Activated T-cell treated with anti-CD3 and anti-CD28 coated beads, Interleukin-2, amount 50 U/mL, for 24 hours (primary cell): ENCODE measurements around the gene ZNF502.

Source experiments
- DNase-seq: peaks from one replicate; pipeline ENCODE4 v3.0.0-alpha.2; 2020
- H3K27ac Mint-ChIP-seq: 2 replicates; pipeline ENCODE4 v1.8.0; 2020; ENCODE audit warnings: mild to moderate bottlenecking, mixed read lengths
- H3K27me3 Mint-ChIP-seq: 2 replicates; pipeline ENCODE4 v1.8.0; 2020; ENCODE audit warnings: mixed read lengths
- H3K36me3 Mint-ChIP-seq: 2 replicates; pipeline ENCODE4 v1.8.0; 2020; ENCODE audit warnings: low read depth, mixed read lengths
- H3K4me1 Mint-ChIP-seq: 2 replicates; pipeline ENCODE4 v1.8.0; 2020; ENCODE audit warnings: low read depth, mixed read lengths
- H3K4me3 Mint-ChIP-seq: 2 replicates; pipeline ENCODE4 v1.8.0; 2020; ENCODE audit warnings: mild to moderate bottlenecking, moderate library complexity, mixed read lengths
- H3K9me3 Mint-ChIP-seq: 2 replicates; pipeline ENCODE4 v1.8.0; 2020; ENCODE audit warnings: mixed read lengths

ZNF502 gene

DNA sequence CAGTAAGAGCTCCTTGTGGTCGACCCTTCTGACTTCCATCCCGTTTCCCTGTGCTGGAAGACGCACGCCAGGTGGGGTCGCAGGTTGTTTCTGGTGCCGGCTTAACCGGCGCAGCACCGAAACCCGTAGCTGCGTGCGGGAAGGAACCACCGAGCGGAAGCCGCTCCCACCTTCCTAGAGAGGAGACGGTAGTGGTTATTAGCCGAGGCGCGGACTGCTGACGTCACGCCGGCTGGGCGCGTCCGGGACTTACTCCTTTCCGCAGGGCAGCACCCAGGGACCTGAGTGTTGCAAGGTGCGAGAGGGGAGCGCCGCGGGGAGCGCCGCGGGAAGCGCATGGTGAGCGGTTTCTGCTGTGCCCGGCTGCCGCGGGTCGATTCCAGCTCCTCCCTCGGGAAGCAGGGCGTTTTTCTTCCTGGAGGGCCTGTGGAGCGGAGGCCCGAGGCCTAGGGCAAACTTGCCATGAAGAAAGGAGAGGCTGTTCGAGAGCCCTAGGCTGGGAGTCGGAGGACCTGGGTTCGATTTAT is 17.0 kb downstream of the ZNF502 start, which contains the start of gene ZNF501:
Gene ZNF501, plus strand, starts transcription at position 252 of the 527 bp plus-strand sequence. CDS start 4,787 bp downstream, outside the sequence.
- DNase-seq, result peak; percentile 90
- Mint-ChIP-seq H3K27me3 (no peaks in the 10 kb centered on the region), H3K27ac (peak within 1 kb of the TSS; percentile 63), H3K36me3 (peaks cover 79% of the 10 kb centered on the region), H3K4me3 (peak within 1 kb of the TSS; percentile 88), H3K9me3 (peaks cover 78% of the 10 kb centered on the region), H3K4me1 (peaks cover 13% of the 10 kb centered on the region)

DNA sequence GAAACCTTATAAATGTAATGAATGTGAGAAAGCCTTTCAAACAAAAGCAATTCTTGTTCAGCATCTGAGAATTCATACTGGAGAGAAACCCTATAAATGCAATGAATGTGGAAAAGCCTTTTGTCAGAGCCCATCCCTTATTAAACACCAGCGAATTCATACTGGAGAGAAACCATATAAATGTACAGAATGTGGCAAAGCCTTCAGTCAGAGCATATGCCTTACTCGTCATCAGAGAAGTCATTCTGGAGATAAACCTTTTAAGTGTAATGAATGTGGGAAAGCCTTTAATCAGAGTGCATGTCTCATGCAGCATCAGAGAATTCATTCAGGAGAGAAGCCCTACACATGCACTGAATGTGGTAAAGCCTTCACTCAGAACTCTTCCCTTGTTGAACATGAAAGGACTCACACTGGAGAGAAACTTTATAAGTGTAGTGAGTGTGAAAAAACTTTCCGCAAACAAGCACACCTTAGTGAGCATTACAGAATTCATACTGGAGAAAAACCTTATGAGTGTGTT is 22.2 kb downstream of the ZNF502 start:
- Mint-ChIP-seq H3K4me3 (no peak overlapping the region), H3K4me1 (peaks cover 6% of the 10 kb centered on the region), H3K27ac (no peak overlapping the region), H3K36me3 (peaks cover 73% of the 10 kb centered on the region), H3K27me3 (no peaks in the 10 kb centered on the region), H3K9me3 (peaks cover 78% of the 10 kb centered on the region)
- DNase-seq, result no peak

DNA sequence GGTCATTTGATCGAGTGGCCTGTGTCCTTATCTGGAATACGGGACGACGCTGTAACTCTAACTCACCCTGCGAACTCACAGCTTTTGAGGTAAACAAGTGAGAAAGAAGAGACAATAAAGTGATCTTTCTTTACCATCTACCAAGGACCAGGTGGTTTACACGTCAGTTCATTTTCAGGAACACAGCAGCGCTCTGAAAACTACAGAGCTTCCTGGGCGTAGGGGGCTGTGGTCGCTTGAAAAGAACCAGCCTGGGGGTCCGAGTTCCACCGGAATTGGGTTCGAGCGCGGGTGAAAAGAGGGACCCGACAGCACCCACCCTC is 48.6 kb downstream of the ZNF502 start:
- DNase-seq, result no peak
- Mint-ChIP-seq H3K4me1 (peaks cover 33% of the 10 kb centered on the region), H3K36me3 (peaks cover 88% of the 10 kb centered on the region), H3K4me3 (peak overlapping the region; percentile 94), H3K27ac (peak overlapping the region; percentile 91), H3K27me3 (no peaks in the 10 kb centered on the region), H3K9me3 (peaks cover 22% of the 10 kb centered on the region)

DNA sequence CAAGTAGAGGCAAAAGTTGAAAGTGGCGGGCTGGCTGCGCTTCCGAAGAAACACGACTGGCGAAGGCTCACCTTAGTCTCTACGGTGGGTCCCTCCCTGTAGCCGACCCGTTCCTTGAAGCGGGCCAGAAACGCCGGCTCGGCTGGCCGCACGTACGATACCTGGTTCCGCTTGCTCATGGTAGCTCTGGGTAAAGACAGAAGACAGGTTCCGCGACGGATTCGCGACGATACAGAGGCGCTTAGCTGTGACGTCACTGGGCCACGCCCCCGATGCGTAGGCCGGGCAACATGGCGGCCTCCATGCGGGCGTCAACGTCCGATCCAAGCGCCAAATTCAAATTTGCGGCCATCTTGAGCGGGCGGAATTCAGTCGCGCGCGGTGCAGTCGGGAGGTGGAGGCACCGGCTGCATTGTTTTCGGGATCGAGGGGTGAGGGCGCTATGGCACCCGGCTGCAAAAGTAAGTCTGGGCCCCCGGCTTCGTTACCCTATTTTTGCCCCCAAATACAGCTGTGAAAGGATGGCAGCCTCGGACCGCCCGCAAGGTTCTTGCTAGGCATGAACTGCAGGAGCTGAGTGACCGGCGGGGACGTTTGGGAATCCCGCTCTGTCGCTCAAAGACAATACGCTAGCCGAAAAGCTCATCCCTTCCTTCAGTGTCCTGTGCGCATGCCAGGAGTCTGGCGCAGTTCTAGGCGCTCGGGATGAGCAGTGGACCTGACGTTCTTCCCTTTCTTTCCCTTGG is 49.1 kb downstream of the ZNF502 start, which contains the start of the genes KIAA1143 and KIF15:
Gene KIAA1143, minus strand, starts transcription at position 196 of the 746 bp plus-strand sequence. Its CDS starts 17 bp downstream, at position 179.
Gene KIF15, plus strand, starts transcription at position 371 of the 746 bp plus-strand sequence. Its CDS starts 72 bp downstream, at position 443.
- Mint-ChIP-seq H3K9me3 (peaks cover 22% of the 10 kb centered on the region), H3K27me3 (no peaks in the 10 kb centered on the region), H3K36me3 (peaks cover 88% of the 10 kb centered on the region), H3K4me1 (peaks cover 32% of the 10 kb centered on the region), H3K27ac (peak within 1 kb of the TSS; percentile 91), H3K4me3 (peak within 1 kb of the TSS; percentile 94)
- DNase-seq, result peak; percentile 99

DNA sequence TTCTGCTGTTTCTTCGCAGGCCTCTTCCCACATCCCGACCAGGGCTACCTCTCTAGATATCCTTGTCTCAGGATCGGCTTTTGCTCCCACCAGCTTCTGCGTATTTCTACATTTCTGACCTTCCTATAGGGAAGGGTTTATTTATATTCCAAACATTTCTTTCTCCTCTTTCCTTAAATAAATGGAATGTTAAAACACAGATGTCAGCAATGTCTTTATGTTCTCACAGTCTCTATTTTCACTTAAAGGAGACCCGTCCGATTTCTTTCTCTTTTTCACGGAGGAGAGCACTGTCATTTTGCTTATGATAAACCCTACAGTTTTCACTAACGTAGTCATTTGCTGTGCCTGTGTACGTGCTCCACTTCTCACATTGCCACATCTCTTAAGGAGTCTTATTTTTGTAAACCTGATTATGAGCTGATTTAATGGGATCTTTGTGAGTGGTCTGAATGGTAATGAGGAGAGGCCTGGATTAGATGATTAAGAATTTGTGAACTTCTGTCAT is 49.8 kb downstream of the ZNF502 start:
- Mint-ChIP-seq H3K4me1 (peaks cover 30% of the 10 kb centered on the region), H3K27me3 (no peaks in the 10 kb centered on the region), H3K27ac (peak overlapping the region; percentile 91), H3K4me3 (peak overlapping the region; percentile 94), H3K9me3 (peaks cover 21% of the 10 kb centered on the region), H3K36me3 (peaks cover 87% of the 10 kb centered on the region)
- no peak for DNase-seq

DNA sequence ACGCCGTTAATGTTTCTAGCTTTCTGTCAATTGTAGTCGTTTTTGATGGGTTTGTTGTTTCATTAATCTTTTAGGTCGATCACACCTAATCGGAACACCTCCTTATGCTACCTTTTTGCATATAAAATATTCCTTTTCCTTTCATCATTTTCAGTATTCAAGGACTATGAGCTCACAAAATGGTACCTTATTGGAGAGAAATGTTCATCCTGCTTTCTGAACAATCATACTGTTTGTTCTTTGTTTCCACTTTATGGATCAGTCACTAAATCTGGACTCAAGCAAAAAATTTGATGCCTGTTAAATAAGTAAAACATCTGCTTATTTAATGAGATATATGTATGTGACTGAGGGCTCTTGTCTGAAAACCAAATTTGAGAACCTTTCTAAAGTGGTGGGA is 50.2 kb downstream of the ZNF502 start:
- H3K27me3 Mint-ChIP-seq, result no peaks in the 10 kb centered on the region
- peaks cover 87% of the 10 kb centered on the region for H3K36me3 Mint-ChIP-seq
- no peak for DNase-seq
- H3K4me1 Mint-ChIP-seq, result peaks cover 25% of the 10 kb centered on the region
- peak overlapping the region; percentile 91 for H3K27ac Mint-ChIP-seq
- H3K4me3 Mint-ChIP-seq, result peak overlapping the region; percentile 94
- H3K9me3 Mint-ChIP-seq, result peaks cover 17% of the 10 kb centered on the region

DNA sequence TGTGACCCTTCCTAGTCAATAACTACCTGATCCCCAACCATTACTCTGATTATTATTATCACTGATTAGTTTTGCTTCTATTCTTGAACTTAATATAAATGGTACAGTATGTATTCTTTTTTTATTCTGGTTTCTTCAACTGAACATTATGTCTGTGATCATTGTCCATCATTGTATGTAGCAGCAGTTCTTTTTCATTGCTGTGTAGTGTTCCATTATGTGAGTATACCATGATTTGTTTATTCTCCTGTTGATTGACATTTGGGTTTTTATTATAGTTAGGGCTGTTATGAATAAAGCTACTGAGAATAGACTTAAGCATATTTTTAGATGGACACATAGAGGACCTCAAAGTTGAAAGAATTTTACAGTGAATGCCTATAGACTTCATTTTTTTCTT is 51.8 kb downstream of the ZNF502 start:
- H3K4me3 Mint-ChIP-seq, result no peak overlapping the region
- H3K27me3 Mint-ChIP-seq, result no peaks in the 10 kb centered on the region
- peaks cover 7% of the 10 kb centered on the region for H3K9me3 Mint-ChIP-seq
- DNase-seq, result no peak
- H3K36me3 Mint-ChIP-seq, result peaks cover 86% of the 10 kb centered on the region
- H3K4me1 Mint-ChIP-seq, result peaks cover 14% of the 10 kb centered on the region
- no peak overlapping the region for H3K27ac Mint-ChIP-seq

DNA sequence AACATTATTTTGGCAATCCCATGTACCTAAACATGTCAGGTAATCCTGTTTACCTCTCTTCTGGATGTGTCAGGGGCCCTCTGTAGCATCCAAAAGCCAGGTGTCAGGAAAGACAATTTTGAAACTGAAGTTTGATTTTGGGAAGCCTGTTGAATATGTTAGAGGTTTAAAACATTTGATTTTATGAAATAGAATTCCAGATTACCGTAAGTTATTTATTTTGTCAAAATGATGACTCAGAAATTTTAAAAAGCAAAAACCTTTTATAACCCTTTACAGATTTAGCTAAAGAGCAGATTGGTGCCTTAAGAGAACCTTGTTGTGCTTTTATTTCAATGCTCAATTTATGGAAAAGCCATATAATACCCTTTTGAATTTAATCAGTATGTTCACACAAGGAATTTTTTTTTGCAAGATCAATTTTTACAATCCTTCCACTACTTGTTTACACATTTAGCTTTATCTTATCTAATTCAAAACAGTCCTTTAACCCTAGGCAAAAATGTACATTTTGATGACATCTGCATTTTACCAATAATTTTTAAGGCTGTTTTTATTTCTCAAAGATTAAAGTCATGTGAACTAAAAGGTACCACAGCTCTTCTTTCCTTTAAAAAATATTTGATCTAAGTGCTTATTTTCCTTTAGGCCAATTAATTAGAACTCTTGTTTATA is 59.1 kb downstream of the ZNF502 start:
- no peak for DNase-seq
- Mint-ChIP-seq H3K4me3 (no peak overlapping the region), H3K27ac (no peak overlapping the region), H3K27me3 (no peaks in the 10 kb centered on the region), H3K9me3 (peaks cover 29% of the 10 kb centered on the region), H3K4me1 (no peaks in the 10 kb centered on the region), H3K36me3 (peaks cover 93% of the 10 kb centered on the region)

DNA sequence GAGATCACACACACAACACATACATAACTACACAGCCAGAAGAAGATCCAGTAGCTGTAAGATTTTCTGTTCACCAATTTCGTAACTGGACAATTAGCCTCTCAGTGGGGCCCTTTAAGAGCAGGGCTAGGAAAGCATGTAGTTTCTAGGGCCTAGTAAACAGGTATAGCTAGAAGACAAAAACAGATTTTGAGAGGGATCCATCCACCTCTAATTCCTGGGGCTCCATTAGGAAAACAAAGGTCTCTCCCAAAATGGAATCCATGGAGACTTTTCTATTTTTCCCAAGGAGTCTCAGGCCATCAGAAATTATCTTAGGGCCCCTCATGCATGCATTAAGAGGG is 59.6 kb downstream of the ZNF502 start:
- Mint-ChIP-seq H3K4me1 (no peaks in the 10 kb centered on the region), H3K27ac (no peak overlapping the region), H3K4me3 (no peak overlapping the region), H3K36me3 (peaks cover 91% of the 10 kb centered on the region), H3K9me3 (peaks cover 29% of the 10 kb centered on the region), H3K27me3 (no peaks in the 10 kb centered on the region)
- no peak for DNase-seq
